ENCODE measurements around the gene SNAP23. TPM values are rescaled to one million over a fixed set of nuclear protein-coding genes. Genes with fewer than 3 reads are reported as not detected.

Gene SNAP23
- total RNA-seq, 4 donors from 2014 or later: 30.9 to 59.3 (median 40.1) TPM

DNA sequence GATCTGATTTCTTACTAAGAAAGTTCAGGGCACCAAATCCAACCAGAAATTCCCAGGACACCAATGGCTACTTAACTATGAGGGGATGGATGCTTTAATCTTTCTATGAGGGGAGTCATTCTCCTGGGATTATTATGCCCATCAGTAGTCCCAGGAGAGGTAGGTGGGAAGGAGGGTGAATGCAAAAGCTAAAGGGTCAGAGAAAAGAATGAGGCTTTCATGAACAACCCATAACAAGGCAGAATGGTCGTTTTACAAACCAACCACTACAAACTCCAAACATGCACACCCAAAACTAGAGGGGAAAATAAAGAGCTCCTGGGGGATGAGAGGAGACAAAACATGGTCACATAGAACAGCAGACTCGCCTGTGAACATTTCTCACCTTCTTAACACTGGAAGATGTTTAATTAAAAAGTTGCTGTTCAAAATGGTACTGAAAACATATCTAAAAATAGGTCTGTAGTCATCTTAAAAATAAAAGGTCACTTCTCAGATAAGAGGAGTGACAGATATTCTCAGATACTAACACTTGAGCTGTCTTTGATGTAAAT lies 83.6 kb downstream of the SNAP23 start:
- DNase-seq: no peak
- Histone ChIP-seq H3K36me3 (no peaks in the 10 kb centered on the region), H3K4me3 (no peak overlapping the region), H3K27ac (no peak overlapping the region), H3K27me3 (peaks cover 0 to 29% (median 0%) of the 10 kb centered on the region in 4 donors), H3K4me1 (peaks cover 5 to 90% (median 17%) of the 10 kb centered on the region in 3 donors), H3K9me3 (no peaks in the 10 kb centered on the region)
- intact Hi-C loops (cut with DNase I): no loop called here
- TF ChIP-seq, protein P1, sequence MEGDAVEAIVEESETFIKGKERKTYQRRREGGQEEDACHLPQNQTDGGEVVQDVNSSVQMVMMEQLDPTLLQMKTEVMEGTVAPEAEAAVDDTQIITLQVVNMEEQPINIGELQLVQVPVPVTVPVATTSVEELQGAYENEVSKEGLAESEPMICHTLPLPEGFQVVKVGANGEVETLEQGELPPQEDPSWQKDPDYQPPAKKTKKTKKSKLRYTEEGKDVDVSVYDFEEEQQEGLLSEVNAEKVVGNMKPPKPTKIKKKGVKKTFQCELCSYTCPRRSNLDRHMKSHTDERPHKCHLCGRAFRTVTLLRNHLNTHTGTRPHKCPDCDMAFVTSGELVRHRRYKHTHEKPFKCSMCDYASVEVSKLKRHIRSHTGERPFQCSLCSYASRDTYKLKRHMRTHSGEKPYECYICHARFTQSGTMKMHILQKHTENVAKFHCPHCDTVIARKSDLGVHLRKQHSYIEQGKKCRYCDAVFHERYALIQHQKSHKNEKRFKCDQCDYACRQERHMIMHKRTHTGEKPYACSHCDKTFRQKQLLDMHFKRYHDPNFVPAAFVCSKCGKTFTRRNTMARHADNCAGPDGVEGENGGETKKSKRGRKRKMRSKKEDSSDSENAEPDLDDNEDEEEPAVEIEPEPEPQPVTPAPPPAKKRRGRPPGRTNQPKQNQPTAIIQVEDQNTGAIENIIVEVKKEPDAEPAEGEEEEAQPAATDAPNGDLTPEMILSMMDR (IDR thresholded peaks at IDR 0.05): no peak
- TF ChIP-seq POLR2A (IDR thresholded peaks at IDR 0.05): no peak
- WGBS, 2 donors: 61 to 64% methylated on average over 2 of the region's 2 CpGs

DNA sequence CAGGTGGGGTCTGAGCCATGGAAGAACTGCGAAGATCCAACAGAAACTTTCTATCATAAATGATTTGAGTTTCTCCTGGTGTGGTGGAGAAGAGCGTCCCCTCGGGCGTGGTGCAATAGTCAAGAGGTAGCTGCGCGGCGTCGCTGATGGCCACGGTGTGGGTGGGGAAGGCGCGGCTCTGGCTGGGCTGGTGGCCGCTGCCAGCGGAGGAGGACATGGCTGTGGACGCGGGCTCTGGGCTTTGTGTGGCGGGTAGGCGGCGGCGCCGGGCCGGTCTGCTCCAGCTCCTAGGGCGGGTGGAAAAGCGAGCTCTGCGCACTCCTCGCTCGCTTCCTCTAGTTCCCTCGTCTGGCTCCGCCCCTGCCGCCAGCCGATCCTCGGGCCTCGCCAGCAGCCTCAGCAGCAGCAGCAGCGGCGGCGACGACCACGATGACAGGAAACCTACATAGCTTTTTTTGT lies 85.9 kb downstream of the SNAP23 start:
- DNase-seq: peak; percentile 21
- Histone ChIP-seq H3K4me3 (peak overlapping the region; percentile 6 to 70 (median 39)), H3K9me3 (no peaks in the 10 kb centered on the region), H3K4me1 (peaks cover 5 to 82% (median 17%) of the 10 kb centered on the region in 3 donors), H3K36me3 (no peaks in the 10 kb centered on the region), H3K27ac (peak overlapping the region; percentile 32 to 89 (median 70)), H3K27me3 (peaks cover 0 to 22% (median 0%) of the 10 kb centered on the region in 4 donors)
- intact Hi-C loops (cut with DNase I): no loop called here
- TF ChIP-seq POLR2A (IDR thresholded peaks at IDR 0.05): peak in 1 of 4 donors; percentile 48
- TF ChIP-seq, protein P1 (IDR thresholded peaks at IDR 0.05): no peak
- 0 to 1% methylated on average over 12 to 25 of the region's 37 CpGs for WGBS, 2 donors

Other genes starting within 250 kb of the SNAP23 start
- gene GANC, start 222.4 kb upstream of the SNAP23 start, total RNA-seq: 10 to 100 TPM; 15.0 to 29.1 (median 21.9) TPM
- gene TMEM87A, start 222.2 kb upstream of the SNAP23 start, total RNA-seq: 100 to 1,000 TPM in 1 of 4 donors, 10 to 100 TPM in 3; 52.6 to 102 (median 82.5) TPM
- gene CAPN3, start 136.1 kb upstream of the SNAP23 start, total RNA-seq: 1 to 10 TPM in 3 of 4 donors, under 1 TPM in 1; 0.82 to 8.8 (median 5.8) TPM
- 10 to 100 TPM; 16.0 to 65.0 (median 33.8) TPM for gene ZNF106, start 4.5 kb upstream of the SNAP23 start, total RNA-seq
- 10 to 100 TPM; 10.5 to 13.0 (median 11.7) TPM for gene LRRC57, start 53.2 kb downstream of the SNAP23 start, total RNA-seq
- gene HAUS2, start 53.2 kb downstream of the SNAP23 start, total RNA-seq: 10 to 100 TPM in 3 of 4 donors, 1 to 10 TPM in 1; 6.6 to 28.5 (median 16.7) TPM
- gene STARD9, start 80.0 kb downstream of the SNAP23 start, total RNA-seq: 10 to 100 TPM in 1 of 4 donors, 1 to 10 TPM in 3; 1.4 to 14.5 (median 2.3) TPM
- gene CDAN1, start 241.5 kb downstream of the SNAP23 start, total RNA-seq: 1 to 10 TPM; 7.8 to 9.7 (median 8.6) TPM